ENCODE data around the gene FAM186B.
"Not testable (repeated sequence)": the region's sequence is repeated elsewhere in the genome, so short reads cannot be mapped to it uniquely, and the experiment has no call there.

The FAM186B gene

GRCh38 chr12:49633703-49634345 lies 28.4 kb upstream of the FAM186B start:
- DNase-seq: no peak

GRCh38 chr12:49632986-49633702 lies 27.7 kb upstream of the FAM186B start:
- DNase-seq: no peak

- no peak for DNase-seq
These were observed 27.0 kb upstream of the FAM186B start for GRCh38 chr12:49632401-49632800.

DNA sequence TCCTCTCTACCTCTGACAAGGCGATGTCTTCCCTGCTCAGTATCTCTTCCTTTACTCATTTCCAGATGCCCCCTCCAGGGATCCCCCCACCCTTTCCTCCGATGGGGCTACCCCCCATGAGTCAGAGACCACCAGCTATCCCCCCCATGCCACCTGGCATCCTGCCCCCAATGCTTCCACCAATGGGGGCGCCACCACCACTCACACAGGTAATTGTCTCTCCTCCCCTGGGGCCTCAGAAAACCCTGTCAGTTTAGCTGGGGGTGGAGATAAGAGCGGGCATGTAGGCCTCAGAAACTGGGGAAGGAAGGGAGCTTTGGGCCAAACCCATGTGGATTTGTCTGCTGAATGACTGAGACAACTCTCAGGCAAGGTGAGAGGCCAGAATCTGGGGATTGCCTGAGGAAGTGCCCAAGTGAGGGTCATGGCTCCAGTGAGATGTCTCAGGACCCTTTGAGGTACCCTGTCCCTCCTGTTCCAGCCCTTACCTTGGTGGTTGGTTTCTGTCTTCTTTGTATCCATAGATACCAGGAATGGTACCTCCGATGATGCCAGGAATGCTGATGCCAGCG lies 26.0 kb upstream of the FAM186B start:
- no peak for DNase-seq

DNA sequence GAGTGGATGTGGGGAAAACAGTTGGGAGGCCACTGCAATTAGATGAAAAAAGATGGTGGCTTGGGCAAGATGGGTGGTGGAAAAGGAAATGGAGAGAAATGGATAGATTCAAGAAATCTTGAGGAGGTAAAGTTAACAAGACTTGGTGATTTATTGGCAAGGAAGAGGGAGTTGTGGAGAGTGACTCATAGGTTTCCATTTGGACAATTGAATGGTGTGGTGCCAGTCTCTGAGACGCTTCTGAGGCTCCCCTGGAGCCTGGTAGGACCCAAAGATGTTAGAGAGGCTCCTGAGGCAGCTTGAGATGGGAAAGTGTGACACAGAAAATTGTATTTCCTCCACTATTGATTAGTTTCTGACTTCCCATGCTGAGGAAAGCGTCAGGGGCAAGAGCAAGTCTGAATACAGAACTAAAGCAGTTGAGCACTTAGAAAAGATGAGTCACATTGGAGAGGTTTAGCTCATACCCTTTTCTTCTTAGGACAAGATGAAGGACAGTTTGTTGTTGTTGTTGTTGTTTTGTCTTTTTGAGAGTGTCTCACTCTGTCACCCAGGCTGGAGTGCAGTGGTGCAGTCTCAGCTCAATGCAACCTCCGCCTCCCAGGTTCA lies 22.4 kb upstream of the FAM186B start:
- DNase-seq: no peak

GRCh38 chr12:49626836-49627235 lies 21.4 kb upstream of the FAM186B start:
- no peak for DNase-seq

GRCh38 chr12:49626169-49626835 lies 20.9 kb upstream of the FAM186B start:
- DNase-seq: no peak

DNA sequence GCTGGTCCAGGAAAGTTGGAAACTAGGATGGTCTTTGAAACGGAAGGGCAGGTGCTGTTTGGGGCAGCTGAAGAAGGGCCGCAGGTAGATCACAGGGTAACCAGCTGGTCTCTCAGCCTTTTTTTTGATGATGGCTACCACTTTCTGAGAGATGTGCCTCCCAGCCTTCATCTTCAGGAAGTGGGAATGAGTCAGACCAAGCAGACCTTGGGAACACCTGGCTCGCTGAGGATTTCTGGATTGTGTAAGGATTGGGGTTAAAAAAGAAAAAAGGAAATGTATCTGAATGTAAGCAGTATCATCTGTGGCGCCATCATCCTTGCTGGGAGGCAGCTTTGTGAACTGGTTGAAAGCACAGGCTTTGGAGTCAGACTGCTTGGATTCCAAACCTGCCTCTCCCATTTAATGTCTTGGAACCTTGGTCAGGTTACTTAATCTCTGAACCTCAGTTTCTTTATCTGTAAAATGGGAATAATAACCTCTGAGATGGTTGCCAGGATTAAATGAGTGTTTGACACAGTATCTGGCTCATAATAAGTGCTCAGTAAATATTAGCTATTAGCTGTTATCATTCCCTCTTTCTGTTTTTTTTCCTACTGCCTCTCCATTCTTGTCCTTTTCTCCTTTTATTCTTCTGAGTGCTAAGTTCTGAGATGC lies 19.6 kb upstream of the FAM186B start:
- no peak for DNase-seq

GRCh38 chr12:49623142-49623904 lies 17.9 kb upstream of the FAM186B start, which contains the start of gene PRPF40B:
PRPF40B (plus strand) TSS chr12:49623561; CDS start chr12:49623591, 30 bp downstream.
- peak; percentile 67 for DNase-seq

DNA sequence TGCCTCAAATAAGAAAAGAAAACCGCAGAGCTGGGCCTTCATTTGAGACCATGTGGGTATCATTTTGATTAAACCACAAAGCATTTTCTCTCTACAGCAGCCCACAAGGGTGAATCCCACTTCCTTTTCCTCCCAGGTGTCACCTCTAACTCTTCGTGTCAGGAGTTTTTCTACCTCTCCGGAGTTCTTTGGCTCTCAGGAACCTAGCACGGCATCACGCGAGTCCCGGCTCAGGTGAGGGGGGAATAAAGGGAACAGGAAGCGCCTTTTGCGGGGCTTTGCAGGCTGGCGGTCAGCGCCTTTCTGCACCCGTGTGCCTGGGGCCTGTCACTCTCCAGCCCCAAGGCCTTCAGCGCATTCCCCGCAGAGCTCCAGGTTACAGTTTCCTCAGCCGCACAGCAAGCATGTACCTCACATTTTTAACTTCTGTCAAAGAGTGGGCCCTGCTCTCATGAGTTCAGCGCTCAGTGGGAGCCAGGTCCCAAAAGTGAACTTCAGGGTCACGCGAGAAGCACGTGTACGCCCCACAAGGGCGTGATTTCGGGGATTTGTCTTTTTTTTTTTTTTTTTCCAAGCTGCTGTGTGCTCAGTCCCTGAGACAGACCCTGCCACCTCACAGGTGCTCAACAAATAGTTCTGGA lies 17.2 kb upstream of the FAM186B start:
- DNase-seq: peak; percentile 59

- DNase-seq: no peak
These were observed 16.4 kb upstream of the FAM186B start for GRCh38 chr12:49621651-49622500.

GRCh38 chr12:49619286-49619685 lies 13.8 kb upstream of the FAM186B start:
- DNase-seq: no peak

GRCh38 chr12:49618576-49618975 lies 13.1 kb upstream of the FAM186B start:
- DNase-seq: no peak

DNA sequence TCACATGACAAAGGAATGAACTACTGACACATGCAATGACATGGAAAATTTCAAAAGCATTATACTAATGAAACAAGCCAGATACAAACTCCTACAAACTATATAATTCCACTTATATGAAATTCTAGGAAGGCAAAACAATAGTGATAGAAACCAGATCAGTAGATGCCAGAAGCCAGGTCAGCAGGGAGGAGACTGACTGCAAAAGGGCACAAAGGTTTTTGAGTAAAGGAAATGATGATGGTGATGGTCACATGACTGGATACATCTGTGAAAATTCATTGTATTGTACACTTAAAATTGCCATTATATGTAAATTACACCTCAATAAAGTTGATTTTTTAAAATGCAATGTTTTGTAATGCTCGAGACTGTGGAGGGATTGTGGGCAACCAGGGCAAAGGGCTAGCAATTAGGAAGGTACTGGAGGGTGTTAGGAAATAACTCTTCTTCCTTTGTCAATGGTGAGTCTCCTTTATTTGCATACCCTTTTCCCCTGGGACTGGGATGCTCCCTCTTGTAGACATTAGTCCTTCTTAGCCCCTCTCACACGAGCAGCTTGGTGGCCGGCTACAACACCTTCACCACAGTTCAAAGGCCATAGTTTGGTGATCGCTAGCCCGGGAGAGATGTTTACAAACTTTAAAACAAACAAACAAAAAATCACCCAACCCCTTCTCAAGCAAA lies 11.2 kb upstream of the FAM186B start:
- DNase-seq: no peak

DNA sequence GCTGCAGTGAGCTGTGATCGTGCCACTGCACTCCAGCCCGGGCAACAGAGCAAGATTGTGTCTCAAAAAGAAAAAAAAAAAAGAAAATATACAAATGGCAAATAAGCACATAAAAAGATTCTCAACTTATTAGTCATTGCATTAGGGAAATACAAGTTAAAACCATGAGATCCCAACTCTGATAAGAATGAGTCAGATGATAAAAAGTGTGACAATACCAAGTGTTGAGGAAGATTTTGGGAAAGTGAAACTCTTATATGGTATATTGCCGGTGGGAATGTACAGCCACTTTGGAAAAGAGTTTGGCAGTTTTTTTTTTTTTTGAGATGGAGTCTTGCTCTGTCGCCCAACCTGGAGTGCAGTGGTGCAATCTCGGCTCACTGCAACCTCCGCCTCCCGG lies 10.3 kb upstream of the FAM186B start:
- DNase-seq: no peak

- DNase-seq: no peak
These were observed 6.8 kb upstream of the FAM186B start for GRCh38 chr12:49612210-49612609.

- DNase-seq: not testable (repeated sequence)
These were observed 5.3 kb upstream of the FAM186B start for GRCh38 chr12:49610785-49611184.

GRCh38 chr12:49609875-49610154 lies 4.4 kb upstream of the FAM186B start:
- no peak for DNase-seq

DNA sequence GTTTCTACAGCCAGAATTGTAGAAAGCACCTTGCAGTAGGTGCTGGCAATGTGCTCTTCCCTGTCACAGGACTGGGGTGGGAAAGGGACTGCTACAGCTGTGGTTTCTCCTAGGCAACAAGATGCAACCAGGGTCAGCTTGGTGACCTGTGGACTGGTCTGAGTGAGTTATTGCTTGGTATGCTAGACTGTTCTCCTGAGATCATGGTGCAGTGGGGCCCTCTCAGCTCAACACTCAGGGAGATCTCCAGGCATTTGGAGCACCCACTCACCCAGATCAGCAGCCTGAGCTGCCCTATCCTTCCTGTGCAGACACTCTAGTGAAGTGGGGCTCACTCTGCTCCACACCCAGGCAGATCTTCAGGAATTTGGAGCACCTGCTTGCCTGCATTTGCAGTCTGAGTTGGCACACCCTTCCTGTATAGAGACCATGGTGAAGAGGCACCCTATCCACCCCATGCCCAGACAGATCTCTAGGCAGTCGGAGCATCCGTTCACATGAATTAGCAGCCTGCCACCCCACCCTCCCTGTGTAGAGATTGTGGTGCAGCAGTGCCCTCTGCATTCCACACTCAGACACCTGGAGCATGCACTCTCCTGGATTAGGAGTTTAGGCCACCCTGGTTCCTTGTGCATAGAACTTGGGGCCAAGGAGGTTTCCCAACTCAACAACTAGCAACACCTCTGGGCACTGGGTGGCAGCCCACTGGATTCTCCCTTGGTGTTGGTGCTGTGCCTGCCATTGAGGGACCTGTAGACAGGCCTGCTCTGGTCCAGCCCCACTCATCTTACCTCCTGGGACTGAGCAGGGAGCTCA lies 3.8 kb upstream of the FAM186B start:
- DNase-seq: no peak

Measured in GOT3 (cell line).